ENCODE measurements around the gene GRK6. TPM values are rescaled to one million over a fixed set of nuclear protein-coding genes. Genes with fewer than 3 reads are reported as not detected.

The GRK6 gene
- total and polyA plus RNA-seq, 9 of the 15 experiments (the other 6 are each of a cell fraction or from before 2014, with no cell fraction given): 0.63 to 122 (median 44.5) TPM

- no peak for TF ChIP-seq CHCHD3 (CRISPR knock-in tag; IDR thresholded peaks at IDR 0.05)
- peak; percentile 64; the same call in 1 of the 2 replicates for TF ChIP-seq ZEB2 (IDR thresholded peaks at IDR 0.05)
- no peak for TF ChIP-seq PBX2 (CRISPR knock-in tag; IDR thresholded peaks at IDR 0.05; ENCODE audit: low read depth)
- TF ChIP-seq PBX2 (tag; conservative IDR thresholded peaks at IDR 0.05; ENCODE audit: low read depth): peak; percentile 49
- TF ChIP-seq DDX20 (tag; IDR thresholded peaks at IDR 0.05; ENCODE audit: low read depth): peak; percentile 61; the same call in 1 of the 2 replicates
- peak; percentile 48; the same call in 1 of the 2 replicates for TF ChIP-seq NCOA6 (IDR thresholded peaks at IDR 0.05)
- TF ChIP-seq ZNF445 (CRISPR knock-in tag; IDR thresholded peaks at IDR 0.05; ENCODE audit: low read depth): peak; percentile 81; the same call in 1 of the 2 replicates
- TF ChIP-seq L3MBTL2 (IDR thresholded peaks at IDR 0.05): peak; percentile 96
- peak; percentile 44 to 66 for TF ChIP-seq AFF1 (IDR thresholded peaks at IDR 0.05; ENCODE audit: low read depth in 1 of 2, partially characterized antibody in 2 of 2)
- TF ChIP-seq CCAR2 (IDR thresholded peaks at IDR 0.05; ENCODE audit: low read depth, low read length): no peak
- peak; percentile 72 for TF ChIP-seq PTRF (tag; IDR thresholded peaks at IDR 0.05)
- TF ChIP-seq SMARCE1 (IDR thresholded peaks at IDR 0.05): peak; percentile 80
- peak; percentile 86 for TF ChIP-seq BRD9 (IDR thresholded peaks at IDR 0.05; ENCODE audit: low read depth, partially characterized antibody)
- TF ChIP-seq ZBTB26 (CRISPR knock-in tag; IDR thresholded peaks at IDR 0.05): peak; percentile 32; the same call in 1 of the 2 replicates
- TF ChIP-seq ZFX (CRISPR knock-in tag; IDR thresholded peaks at IDR 0.05): peak; percentile 93
- no peak for TF ChIP-seq ZNF212 (CRISPR knock-in tag; IDR thresholded peaks at IDR 0.05)
Observed at GRCh38 chr5:177378884-177379883, 47.3 kb upstream of the GRK6 start (continued).

All from K562 (cell line).